ENCODE measurements around the gene SMYD3.

Gene SMYD3

GRCh38 chr1:245771511-245772281 is 735.4 kb downstream of the SMYD3 start:
- Histone ChIP-seq H3K27ac (replicated peaks) (no peak overlapping the region), H3K4me3 (replicated peaks; ENCODE audit: insufficient read depth, low read length) (no peak overlapping the region), H3K27me3 (ENCODE audit: insufficient read depth, poor library complexity, severe bottlenecking) (no peaks in the 10 kb centered on the region)
- no peak for TF ChIP-seq CTCF (IDR thresholded peaks at IDR 0.05; ENCODE audit: insufficient read depth, low read length)
- TF ChIP-seq REST (IDR thresholded peaks at IDR 0.05; ENCODE audit: insufficient replicate concordance, low read depth) = no peak
- TF ChIP-seq POLR2AphosphoS5 (IDR thresholded peaks at IDR 0.05; ENCODE audit: low read depth) = no peak
- TF ChIP-seq SPI1 (IDR thresholded peaks at IDR 0.05; ENCODE audit: borderline replicate concordance, low read depth) = no peak
- no peak for TF ChIP-seq GABPA (IDR thresholded peaks at IDR 0.05; ENCODE audit: low read depth)
- no peak for DNase-seq (ENCODE audit: low read depth in 1 of 2, low spot score in 1 of 2)

GRCh38 chr1:245770156-245770555 is 736.9 kb downstream of the SMYD3 start:
- H3K27me3 ChIP-seq (ENCODE audit: insufficient read depth, poor library complexity, severe bottlenecking) = no peaks in the 10 kb centered on the region
- H3K27ac ChIP-seq (replicated peaks) = no peak overlapping the region
- H3K4me3 ChIP-seq (replicated peaks; ENCODE audit: insufficient read depth, low read length) = no peak overlapping the region
- DNase-seq (ENCODE audit: low read depth in 1 of 2, low spot score in 1 of 2) = no peak
- TF ChIP-seq POLR2AphosphoS5 (IDR thresholded peaks at IDR 0.05; ENCODE audit: low read depth) (no peak), SPI1 (IDR thresholded peaks at IDR 0.05; ENCODE audit: borderline replicate concordance, low read depth) (no peak), REST (IDR thresholded peaks at IDR 0.05; ENCODE audit: insufficient replicate concordance, low read depth) (no peak), CTCF (IDR thresholded peaks at IDR 0.05; ENCODE audit: insufficient read depth, low read length) (no peak), GABPA (IDR thresholded peaks at IDR 0.05; ENCODE audit: low read depth) (no peak)

- Histone ChIP-seq H3K4me3 (replicated peaks; ENCODE audit: insufficient read depth, low read length) (no peak overlapping the region), H3K27me3 (ENCODE audit: insufficient read depth, poor library complexity, severe bottlenecking) (no peaks in the 10 kb centered on the region), H3K27ac (replicated peaks) (no peak overlapping the region)
- no peak for DNase-seq (ENCODE audit: low read depth in 1 of 2, low spot score in 1 of 2)
- TF ChIP-seq SPI1 (IDR thresholded peaks at IDR 0.05; ENCODE audit: borderline replicate concordance, low read depth) = no peak
- TF ChIP-seq GABPA (IDR thresholded peaks at IDR 0.05; ENCODE audit: low read depth) = no peak
- no peak for TF ChIP-seq POLR2AphosphoS5 (IDR thresholded peaks at IDR 0.05; ENCODE audit: low read depth)
- TF ChIP-seq CTCF (IDR thresholded peaks at IDR 0.05; ENCODE audit: insufficient read depth, low read length) = no peak
- TF ChIP-seq REST (IDR thresholded peaks at IDR 0.05; ENCODE audit: insufficient replicate concordance, low read depth) = no peak
Measured at GRCh38 chr1:245768596-245768995, 738.5 kb downstream of the SMYD3 start.
